ENCODE measurements around the gene FRAS1.
"Not testable (repeated sequence)": the region's sequence is repeated elsewhere in the genome, so short reads cannot be mapped to it uniquely, and the experiment has no call there.

Gene FRAS1

GRCh38 chr4:78058591-78059523 lies 1.7 kb downstream of the FRAS1 start:
- peak; percentile 71 for DNase-seq (ENCODE audit: low spot score)

DNA sequence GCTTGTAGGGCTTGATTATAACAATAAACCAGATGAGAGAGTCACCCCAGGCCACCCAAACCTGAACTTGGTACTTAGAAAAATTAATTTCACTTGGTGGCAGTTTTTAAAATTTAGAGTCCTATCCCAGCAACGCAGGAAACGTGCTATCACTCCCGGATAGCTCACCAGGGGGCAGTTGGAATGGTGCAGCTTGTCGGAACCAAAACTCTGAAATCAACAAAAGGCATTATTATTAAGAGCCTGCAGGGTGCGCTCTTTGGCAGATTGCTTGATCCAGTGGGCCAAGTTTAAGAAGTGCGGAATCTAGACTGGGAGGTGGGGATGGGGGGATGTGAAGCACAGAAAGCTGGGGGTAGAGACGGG lies 2.4 kb downstream of the FRAS1 start:
- peak; percentile 88 for DNase-seq (ENCODE audit: low spot score)

GRCh38 chr4:78059938-78060337 lies 2.8 kb downstream of the FRAS1 start:
- DNase-seq (ENCODE audit: low spot score) = no peak

DNA sequence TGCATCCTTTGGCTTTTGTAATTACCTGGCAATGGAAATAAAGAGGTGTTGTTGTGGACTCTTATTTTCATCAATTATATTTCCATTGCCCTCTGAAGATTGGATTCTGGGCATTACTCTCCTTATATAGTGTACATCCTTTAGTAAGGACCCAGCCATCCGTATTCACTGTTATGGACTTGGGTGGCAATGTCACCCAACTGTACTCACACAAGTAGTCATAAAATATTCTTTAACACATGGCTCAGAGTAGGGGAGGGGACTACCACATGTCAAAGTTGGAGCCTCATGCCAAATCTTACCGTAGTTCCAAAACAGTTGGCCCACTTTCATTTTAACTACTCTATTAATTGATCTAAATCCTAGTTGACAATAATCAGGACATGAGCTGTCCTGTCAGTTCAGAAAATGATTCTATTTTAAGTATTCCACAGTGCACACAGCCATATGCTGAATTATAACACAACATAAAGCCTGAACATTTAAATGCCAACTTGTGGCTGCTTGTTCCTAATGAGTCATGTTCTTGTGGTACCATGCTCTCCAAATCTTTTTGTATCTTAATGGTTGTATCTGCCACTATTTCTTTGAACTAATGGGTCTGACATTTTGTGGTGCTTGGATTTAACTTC lies 4.9 kb downstream of the FRAS1 start:
- DNase-seq (ENCODE audit: low spot score) = no peak

DNA sequence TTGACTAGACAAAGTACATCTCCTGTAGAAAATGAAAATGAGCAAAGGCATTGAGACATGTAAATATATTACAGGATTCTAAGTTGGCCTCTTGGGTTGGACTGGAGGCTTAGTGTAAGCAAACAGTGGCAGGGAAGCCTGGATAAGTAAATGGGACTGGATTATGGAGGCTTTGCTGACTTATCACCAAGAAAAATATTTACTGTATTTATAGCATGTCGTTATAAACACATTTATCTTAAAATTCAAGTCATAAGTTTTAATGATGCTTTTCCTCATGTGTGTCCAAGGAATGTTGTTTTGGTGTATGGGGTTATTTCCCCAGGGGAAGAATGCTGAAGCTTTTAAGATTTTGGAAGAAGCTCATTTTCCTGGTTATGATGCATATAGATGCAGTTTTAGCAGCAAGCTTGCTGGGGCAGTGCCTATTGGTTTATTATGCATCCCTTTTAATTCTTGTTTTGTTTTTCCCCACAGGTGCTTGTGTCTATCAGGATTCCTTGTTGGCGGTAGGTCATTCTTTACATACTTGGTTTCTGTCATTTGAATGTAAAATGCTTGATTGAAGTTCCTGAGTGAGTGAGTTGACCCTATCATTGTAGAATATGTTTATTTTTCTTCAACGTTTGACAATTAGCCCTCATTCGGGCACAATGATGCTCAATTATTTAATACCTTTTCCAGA lies 8.5 kb downstream of the FRAS1 start:
- DNase-seq (ENCODE audit: low spot score) = no peak

DNA sequence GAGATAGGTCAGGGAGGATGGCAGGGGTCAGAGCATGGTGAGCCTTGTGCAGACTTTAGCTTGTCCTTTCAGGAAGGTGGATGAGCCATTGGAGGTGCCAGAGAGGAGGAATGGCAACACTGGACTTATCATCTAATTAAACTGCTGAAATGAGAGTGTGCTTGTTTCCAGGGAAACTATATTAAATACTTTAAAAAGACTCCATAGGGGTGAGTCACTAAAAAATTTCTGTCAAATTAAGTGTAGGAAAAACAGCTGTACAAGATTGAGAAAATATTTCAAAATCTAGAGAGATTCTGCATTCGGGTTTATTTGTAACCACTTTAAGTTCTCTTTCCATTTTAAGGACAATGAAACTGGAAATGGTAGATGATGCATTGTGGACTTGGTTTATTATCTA lies 11.4 kb downstream of the FRAS1 start:
- DNase-seq (ENCODE audit: low spot score) = no peak

DNA sequence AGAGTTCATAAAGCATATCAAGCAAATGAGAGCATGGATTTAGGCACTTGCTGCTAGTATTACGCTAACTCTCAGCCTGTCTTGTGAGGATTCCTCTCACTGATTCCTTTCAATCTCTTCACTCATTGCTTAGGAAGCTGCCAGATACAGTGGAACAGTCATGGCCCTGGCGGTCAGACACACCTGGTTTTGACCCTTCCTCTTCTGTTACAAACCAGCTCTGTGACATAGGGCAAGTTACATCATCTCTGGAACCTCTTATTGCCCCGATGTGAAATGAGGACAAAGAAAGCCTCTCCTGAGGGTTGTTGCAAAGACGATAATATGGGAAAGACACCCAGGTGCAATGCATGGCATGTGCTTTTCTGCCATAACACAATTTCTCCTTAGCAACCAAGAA lies 12.2 kb downstream of the FRAS1 start:
- no peak for DNase-seq (ENCODE audit: low spot score)

- DNase-seq (ENCODE audit: low spot score) = no peak
Measured at GRCh38 chr4:78069859-78070258, 12.7 kb downstream of the FRAS1 start.

DNA sequence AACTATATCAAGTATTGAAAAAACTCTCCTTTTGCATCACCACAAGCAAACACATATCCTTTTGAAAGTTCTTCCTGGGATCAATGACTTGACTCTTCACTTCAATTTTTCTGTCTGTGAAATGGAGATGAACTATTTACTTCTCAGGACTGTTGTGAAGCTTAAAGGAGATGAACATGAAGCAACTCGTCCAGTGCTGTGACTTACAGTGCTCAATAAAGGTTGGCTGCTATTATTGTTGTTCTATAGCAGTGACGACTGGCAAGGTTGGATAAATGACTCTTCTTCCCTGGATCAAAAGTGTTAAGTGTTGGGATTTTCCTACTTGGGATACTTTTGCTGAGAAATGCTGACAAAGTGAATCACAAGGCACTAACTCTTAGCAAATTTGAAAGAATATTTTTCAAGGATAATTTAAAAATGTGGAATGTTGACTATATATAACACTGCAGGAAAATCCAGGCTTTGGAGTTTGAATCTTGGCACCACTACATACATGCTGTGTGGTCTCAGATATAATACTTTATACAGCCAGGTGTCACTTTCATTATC lies 13.7 kb downstream of the FRAS1 start:
- DNase-seq (ENCODE audit: low spot score) = no peak

GRCh38 chr4:78074759-78075158 lies 17.6 kb downstream of the FRAS1 start:
- DNase-seq (ENCODE audit: low spot score) = no peak

GRCh38 chr4:78075986-78076385 lies 18.9 kb downstream of the FRAS1 start:
- DNase-seq (ENCODE audit: low spot score) = no peak

GRCh38 chr4:78078101-78078500 lies 21.0 kb downstream of the FRAS1 start:
- no peak for DNase-seq (ENCODE audit: low spot score)

- DNase-seq (ENCODE audit: low spot score) = no peak
Measured at GRCh38 chr4:78079726-78080430, 22.8 kb downstream of the FRAS1 start.

- no peak for DNase-seq (ENCODE audit: low spot score)
Measured at GRCh38 chr4:78081541-78081940, 24.4 kb downstream of the FRAS1 start.

GRCh38 chr4:78083035-78083434 lies 25.9 kb downstream of the FRAS1 start:
- DNase-seq (ENCODE audit: low spot score) = no peak

GRCh38 chr4:78091534-78091933 lies 34.4 kb downstream of the FRAS1 start:
- DNase-seq (ENCODE audit: low spot score) = no peak

GRCh38 chr4:78092350-78092749 lies 35.2 kb downstream of the FRAS1 start:
- not testable (repeated sequence) for DNase-seq (ENCODE audit: low spot score)

DNA sequence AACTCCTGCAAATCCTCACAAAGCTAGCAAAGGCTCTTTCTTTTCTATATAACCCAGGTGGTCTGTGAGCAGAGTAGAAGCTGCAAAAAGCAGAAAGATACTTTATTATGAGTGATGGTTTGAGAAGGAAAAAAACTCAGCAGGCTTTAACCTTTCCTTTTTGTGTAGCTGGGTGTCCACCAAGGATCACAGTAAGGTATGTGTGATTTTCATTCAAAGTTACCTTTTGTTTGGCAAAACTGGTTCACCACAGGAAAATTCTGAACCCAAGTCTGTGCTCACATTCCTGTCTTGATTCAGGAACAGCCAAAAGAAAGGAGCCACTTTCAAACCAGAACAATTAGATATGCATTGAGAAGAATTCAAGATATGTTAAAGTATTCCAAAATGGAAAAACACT lies 35.7 kb downstream of the FRAS1 start:
- DNase-seq (ENCODE audit: low spot score) = no peak

DNA sequence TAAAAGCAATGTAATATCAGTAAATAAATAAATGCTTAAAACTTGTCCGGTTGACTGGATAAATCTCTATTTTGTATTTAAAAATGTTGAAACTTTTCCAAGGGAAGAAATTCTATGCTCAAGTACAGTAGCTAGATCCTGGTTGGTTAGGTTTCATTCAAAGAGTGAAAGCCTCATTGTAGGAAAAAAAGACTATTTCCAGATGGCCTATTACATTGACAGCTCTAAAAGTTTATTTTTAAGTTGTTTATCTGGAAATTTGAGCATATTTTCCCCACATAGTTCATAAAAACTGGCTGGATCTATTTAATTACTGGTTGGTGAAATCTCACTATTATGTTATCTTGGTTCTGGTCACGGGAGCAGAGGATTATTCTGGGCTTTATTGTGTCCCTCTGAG lies 38.0 kb downstream of the FRAS1 start:
- no peak for DNase-seq (ENCODE audit: low spot score)

DNA sequence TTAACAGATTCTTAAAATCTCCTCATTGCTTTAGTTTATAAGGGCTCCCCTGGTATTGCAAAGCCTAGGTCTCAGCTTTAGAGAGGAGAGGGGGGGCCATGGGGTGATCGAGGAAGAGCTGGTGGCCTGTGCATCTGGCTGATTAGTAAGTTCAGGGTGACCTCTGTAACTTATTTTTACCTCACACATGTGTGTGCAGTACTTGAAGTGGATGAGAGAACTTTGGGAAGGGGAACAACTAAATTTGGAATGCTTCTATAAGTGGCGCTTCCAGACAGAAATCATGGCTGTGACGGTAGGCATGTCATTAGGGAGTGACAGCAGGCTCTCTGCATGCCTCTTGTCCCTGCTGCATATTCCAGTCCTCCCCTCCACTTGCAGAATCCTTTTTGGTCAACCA lies 41.9 kb downstream of the FRAS1 start:
- no peak for DNase-seq (ENCODE audit: low spot score)

- DNase-seq (ENCODE audit: low spot score) = no peak
Measured at GRCh38 chr4:78100060-78100459, 42.9 kb downstream of the FRAS1 start.

DNA sequence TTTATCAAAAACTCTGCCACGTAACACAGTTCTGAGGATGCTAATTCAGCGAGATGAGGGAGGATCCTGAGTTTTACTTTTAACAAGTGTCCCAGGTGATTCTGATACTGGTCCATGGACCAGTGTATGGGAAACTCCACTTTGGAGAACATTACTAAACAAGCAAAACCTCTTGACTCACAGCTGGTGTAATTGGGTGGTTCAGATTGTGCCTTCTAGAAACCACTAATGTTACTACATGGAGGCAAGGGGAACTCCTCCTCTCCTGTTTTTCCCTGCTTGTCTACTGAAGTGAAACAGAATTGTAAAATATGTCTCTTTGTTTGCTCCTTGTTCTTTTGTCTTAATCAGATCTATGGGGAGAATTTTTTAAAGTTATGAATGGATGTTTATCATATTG lies 62.6 kb downstream of the FRAS1 start:
- peak; percentile 54 for DNase-seq (ENCODE audit: low spot score)

All from kidney tubule cell (primary cell).